Tibial artery (tissue), 4 donors: ENCODE measurements around the gene SLC15A3.

Experiments used
- DNase-seq, 2 donors: peaks; one replicate each; pipeline ENCODE4 v3.0.0-alpha.2; 2019
- H3K27ac ChIP-seq, 2 donors: fragments of 200-600 bp; sonication (generic) in 1 of 2; 1 replicate in 1 of 2; 2 replicates in 1 of 2; pipeline ENCODE4 v1.5.1; 2018 to 2019; ENCODE audit warnings: mild to moderate bottlenecking in 1 of 2
- H3K27me3 ChIP-seq, 2 donors: fragments of 200-600 bp; sonication (generic) in 1 of 2; one replicate each; pipeline versions ENCODE4 v1.5.1 to v1.6.0; 2016 to 2019
- H3K36me3 ChIP-seq, 3 donors: fragments of 200-600 bp; sonication (generic) in 2 of 3; one replicate each; pipeline ENCODE4 v1.5.1; 2016 to 2019; ENCODE audit warnings: mild to moderate bottlenecking in 2 of 3
- H3K4me1 ChIP-seq, 4 donors: fragments of 200-600 bp; sonication (generic) in 2 of 4; 1 replicate in 3 of 4; 2 replicates in 1 of 4; pipeline ENCODE4 v1.5.1; 2016 to 2019
- H3K4me3 ChIP-seq, 2 donors: fragments of 200-600 bp; sonication (generic) in 1 of 2; 1 replicate in 1 of 2; 2 replicates in 1 of 2; pipeline ENCODE4 v1.5.1; 2018 to 2019; ENCODE audit warnings: mild to moderate bottlenecking in 2 of 2
- H3K9me3 ChIP-seq, 3 donors: fragments of 200-600 bp; sonication (generic) in 1 of 3; one replicate each; pipeline ENCODE4 v1.5.1; 2016 to 2019
- CTCF ChIP-seq, 2 experiments: fragments of 200-600 bp in 1 of 2; fragments of 450-650 bp in 1 of 2; IDR thresholded peaks; one replicate each; pipeline ENCODE4 v1.5.1; 2017 to 2019; ENCODE audit warnings: antibody characterized with exemption in 2 of 2, mild to moderate bottlenecking in 1 of 2, moderate library complexity in 1 of 2
- intact Hi-C: fragments of 100-400 bp; cut with DNase I; formaldehyde crosslinking; loops from one replicate; pipeline ENCODE4 v1.15.0; 2023; ENCODE audit warnings: low total_unique reads

SLC15A3 gene

DNA sequence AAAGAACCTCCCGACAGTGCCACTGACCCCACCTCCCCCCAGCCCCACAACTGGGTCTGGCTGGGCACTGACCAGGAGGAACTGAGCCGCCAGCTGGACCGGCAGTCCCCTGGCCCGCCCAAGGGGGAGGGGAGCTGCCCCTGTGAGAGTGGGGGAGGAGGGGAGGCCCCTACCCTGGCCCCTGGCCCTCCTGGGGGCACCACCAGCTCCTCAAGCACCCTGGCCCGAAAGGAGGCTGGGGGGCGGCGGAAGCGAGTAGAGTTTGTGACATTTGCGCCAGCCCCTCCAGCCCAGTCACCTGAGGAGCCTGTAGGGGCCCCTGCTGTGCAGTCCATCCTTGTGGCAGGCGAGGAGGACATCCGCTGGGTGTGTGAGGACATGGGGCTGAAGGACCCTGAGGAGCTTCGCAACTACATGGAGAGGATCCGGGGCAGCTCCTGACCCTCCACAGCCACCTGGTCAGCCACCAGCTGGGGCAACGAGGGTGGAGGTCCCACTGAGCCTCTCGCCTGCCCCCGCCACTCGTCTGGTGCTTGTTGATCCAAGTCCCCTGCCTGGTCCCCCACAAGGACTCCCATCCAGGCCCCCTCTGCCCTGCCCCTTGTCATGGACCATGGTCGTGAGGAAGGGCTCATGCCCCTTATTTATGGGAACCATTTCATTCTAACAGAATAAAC is 15.4 kb downstream of the SLC15A3 start:
- TF ChIP-seq CTCF (IDR thresholded peaks at IDR 0.05) = no peak
- Histone ChIP-seq H3K4me3 (no peak overlapping the region), H3K27ac (no peak overlapping the region), H3K4me1 (no peaks in the 10 kb centered on the region), H3K9me3 (no peaks in the 10 kb centered on the region), H3K36me3 (peaks cover 0 to 45% (median 30%) of the 10 kb centered on the region in 3 donors), H3K27me3 (peaks cover 0 to 8% of the 10 kb centered on the region in 2 donors)
- intact Hi-C loops = no loop called here
- no peak for DNase-seq

DNA sequence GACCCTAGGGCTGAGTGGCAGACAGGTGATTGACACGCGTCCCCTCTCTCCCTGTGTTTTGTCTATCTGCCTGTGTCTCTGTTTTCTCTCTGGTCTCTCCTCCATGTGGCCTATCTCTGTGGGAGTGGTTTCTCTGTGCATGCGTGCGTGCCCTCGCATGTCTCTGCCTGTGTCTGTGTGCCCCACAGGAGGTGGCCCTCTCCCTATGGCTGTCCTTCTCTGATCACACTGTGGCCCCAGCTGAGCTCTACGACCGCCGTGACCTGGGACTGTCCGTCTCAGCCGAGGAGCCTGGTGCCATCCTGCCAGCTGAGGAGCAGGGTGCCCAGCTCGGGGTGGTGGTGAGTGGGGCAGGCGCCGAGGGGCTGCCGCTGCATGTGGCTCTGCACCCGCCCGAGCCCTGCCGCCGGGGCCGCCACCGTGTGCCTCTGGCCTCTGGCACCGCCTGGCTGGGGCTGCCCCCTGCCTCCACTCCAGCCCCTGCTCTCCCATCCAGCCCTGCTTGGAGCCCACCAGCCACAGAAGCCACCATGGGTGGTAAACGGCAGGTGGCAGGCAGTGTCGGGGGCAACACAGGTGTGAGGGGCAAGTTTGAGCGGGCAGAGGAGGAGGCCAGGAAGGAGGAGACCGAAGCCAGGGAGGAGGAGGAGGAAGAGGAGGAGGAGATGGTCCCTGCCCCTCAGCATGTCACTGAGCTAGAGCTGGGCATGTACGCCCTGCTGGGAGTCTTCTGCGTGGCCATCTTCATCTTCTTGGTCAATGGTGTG is 16.1 kb downstream of the SLC15A3 start:
- Histone ChIP-seq H3K4me3 (no peak overlapping the region), H3K27me3 (peaks cover 0 to 9% of the 10 kb centered on the region in 2 donors), H3K36me3 (peaks cover 0 to 38% (median 23%) of the 10 kb centered on the region in 3 donors), H3K4me1 (no peaks in the 10 kb centered on the region), H3K27ac (no peak overlapping the region), H3K9me3 (no peaks in the 10 kb centered on the region)
- no peak for DNase-seq
- TF ChIP-seq CTCF (IDR thresholded peaks at IDR 0.05) = no peak
- intact Hi-C loops = no loop called here

DNA sequence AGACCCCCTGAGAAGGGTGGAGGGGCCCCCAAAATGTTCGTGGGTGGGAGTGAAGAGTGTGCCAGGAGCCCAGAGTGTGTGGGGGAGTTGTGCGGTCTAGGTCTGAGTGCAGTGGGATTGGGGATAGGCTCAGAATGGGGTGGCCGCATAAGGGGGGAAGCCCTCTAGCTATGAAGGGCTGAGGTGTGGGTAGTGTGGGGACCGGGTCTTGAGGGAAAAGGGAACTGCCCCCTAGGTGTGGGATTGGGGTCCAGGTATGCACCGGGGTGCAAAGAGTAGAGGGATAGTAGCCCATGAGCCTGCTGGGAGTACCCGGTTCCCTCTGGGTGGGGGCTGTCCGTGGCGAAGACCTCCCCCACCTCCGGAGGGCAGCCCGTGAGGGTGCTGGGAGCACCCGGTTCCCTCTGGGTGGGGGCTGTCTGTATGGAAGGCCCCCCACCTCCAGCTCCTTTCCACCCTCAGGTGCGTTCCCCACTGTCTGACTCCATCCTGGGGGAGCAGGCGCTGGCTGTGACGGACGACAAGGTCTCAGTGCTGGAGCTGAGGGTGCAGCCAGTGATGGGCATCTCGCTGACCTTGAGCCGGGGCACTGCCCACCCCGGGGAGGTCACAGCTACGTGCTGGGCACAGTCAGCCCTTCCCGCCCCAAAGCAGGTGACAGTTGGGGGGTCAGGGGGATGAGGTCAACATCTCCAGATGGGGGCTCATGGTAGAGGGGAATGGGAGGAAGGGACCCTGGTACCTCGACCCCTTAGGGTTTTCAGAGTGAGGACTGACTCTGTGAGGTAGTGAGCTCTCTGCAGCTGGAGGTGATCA is 17.0 kb downstream of the SLC15A3 start:
- no peak overlapping the region for H3K27ac ChIP-seq
- peaks cover 0 to 36% (median 15%) of the 10 kb centered on the region in 3 donors for H3K36me3 ChIP-seq
- no peak for TF ChIP-seq CTCF (IDR thresholded peaks at IDR 0.05)
- no peak overlapping the region for H3K4me3 ChIP-seq
- DNase-seq = no peak
- H3K9me3 ChIP-seq = no peaks in the 10 kb centered on the region
- intact Hi-C loops = no loop called here
- H3K4me1 ChIP-seq = no peaks in the 10 kb centered on the region
- H3K27me3 ChIP-seq = peaks cover 0 to 9% of the 10 kb centered on the region in 2 donors

- Histone ChIP-seq H3K36me3 (peaks cover 0 to 29% (median 13%) of the 10 kb centered on the region in 3 donors), H3K27me3 (peaks cover 0 to 9% of the 10 kb centered on the region in 2 donors), H3K4me1 (no peaks in the 10 kb centered on the region), H3K4me3 (no peak overlapping the region), H3K27ac (no peak overlapping the region), H3K9me3 (no peaks in the 10 kb centered on the region)
- TF ChIP-seq CTCF (IDR thresholded peaks at IDR 0.05) = no peak
- DNase-seq = no peak
- intact Hi-C loops = no loop called here
Observed at GRCh38 chr11:60934124-60934789, 17.7 kb downstream of the SLC15A3 start.

DNA sequence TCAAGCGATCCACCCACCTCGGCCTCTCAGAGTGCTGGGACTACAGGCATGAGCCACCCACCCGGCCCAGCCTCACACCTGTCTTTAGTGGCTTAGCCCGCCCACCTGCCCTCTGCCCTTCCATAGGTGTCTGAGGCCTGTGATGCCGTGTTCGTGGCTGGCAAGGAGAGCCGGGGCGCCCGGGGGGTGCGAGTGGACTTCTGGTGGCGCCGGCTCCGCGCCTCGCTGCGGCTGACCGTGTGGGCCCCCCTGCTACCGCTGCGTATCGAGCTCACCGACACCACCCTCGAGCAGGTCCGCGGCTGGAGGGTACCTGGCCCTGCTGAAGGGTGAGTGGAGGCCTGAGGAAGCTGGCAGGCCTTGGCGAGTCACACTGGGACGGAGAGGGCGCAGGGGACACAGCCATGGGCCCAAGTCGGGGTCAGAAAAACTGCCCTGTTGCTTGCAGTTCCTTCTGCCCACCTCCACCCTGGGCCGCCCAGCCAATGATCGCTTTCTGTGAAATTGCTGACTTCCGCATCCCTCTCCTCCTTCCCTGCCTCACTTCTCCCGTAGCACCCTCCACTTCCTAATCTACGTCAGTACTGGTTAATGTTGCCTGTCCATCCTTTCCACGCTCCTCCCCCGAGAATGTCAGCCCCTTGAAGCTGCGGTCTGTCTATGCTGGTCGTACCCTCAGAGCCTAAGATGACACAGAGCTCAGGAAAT is 18.4 kb downstream of the SLC15A3 start:
- TF ChIP-seq CTCF (IDR thresholded peaks at IDR 0.05) = no peak
- DNase-seq = no peak

More for the DNA sequence above, 18.4 kb downstream of the SLC15A3 start:
- Histone ChIP-seq H3K36me3 (peaks cover 0 to 22% (median 6%) of the 10 kb centered on the region in 3 donors), H3K4me3 (no peak overlapping the region), H3K4me1 (no peaks in the 10 kb centered on the region), H3K9me3 (no peaks in the 10 kb centered on the region), H3K27ac (no peak overlapping the region), H3K27me3 (peaks cover 0 to 9% of the 10 kb centered on the region in 2 donors)
- intact Hi-C loops = no loop called here
